ENCODE measurements around the gene DPM2. TPM values are rescaled to one million over a fixed set of nuclear protein-coding genes. Genes with fewer than 3 reads are reported as not detected.

Gene DPM2
- total and polyA plus RNA-seq, 12 donors: 7.2 to 31.1 (median 12.7) TPM

DNA sequence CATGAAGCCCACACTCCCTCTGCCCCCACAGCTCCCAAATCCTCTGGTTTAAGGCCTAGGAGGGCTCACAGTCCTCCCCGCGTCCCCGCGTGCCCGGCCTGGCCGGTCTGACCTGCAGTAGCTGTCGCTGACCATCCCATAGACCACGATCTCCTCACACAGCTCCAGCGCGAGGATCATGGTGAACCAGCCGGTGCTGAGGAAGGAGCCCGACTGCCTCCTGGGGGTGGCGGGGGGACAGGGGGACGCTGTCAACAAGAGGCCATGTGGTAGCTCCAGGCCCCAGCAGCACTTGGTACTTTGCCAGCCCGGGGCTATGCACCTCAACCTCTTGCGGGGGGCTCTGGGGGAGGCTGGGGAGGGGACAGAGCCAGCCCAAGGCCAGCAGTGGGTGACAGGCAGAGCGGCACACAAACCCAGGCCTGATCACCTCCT is 27.8 kb downstream of the DPM2 start:
- Histone ChIP-seq H3K4me3 (no peak overlapping the region), H3K4me1 (peaks cover 6 to 32% (median 26%) of the 10 kb centered on the region in 9 donors), H3K36me3 (peaks cover 0 to 70% (median 23%) of the 10 kb centered on the region in 9 donors), H3K9me3 (no peaks in the 10 kb centered on the region), H3K27ac (no peak overlapping the region), H3K27me3 (no peaks in the 10 kb centered on the region)
- intact Hi-C loops (cut with DNase I): loop anchor here in 3 of 10 donors (5.0 to 10.0 kb wide), 3 partner anchors 105 to 125 kb away; partner anchors contain the start of genes CDK9 (in 1 of the 3) and FPGS (in 1 of the 3)
- WGBS, 2 donors: 89 to 94% methylated on average over 17 of the region's 17 CpGs
- TF ChIP-seq, protein P1, sequence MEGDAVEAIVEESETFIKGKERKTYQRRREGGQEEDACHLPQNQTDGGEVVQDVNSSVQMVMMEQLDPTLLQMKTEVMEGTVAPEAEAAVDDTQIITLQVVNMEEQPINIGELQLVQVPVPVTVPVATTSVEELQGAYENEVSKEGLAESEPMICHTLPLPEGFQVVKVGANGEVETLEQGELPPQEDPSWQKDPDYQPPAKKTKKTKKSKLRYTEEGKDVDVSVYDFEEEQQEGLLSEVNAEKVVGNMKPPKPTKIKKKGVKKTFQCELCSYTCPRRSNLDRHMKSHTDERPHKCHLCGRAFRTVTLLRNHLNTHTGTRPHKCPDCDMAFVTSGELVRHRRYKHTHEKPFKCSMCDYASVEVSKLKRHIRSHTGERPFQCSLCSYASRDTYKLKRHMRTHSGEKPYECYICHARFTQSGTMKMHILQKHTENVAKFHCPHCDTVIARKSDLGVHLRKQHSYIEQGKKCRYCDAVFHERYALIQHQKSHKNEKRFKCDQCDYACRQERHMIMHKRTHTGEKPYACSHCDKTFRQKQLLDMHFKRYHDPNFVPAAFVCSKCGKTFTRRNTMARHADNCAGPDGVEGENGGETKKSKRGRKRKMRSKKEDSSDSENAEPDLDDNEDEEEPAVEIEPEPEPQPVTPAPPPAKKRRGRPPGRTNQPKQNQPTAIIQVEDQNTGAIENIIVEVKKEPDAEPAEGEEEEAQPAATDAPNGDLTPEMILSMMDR (IDR thresholded peaks at IDR 0.05): no peak
- DNase-seq (no peak), ATAC-seq (no peak)

- Histone ChIP-seq H3K36me3 (peaks cover 0 to 60% (median 23%) of the 10 kb centered on the region in 9 donors), H3K27me3 (no peaks in the 10 kb centered on the region), H3K27ac (no peak overlapping the region), H3K4me3 (no peak overlapping the region), H3K9me3 (no peaks in the 10 kb centered on the region), H3K4me1 (peaks cover 18 to 44% (median 37%) of the 10 kb centered on the region in 9 donors)
- TF ChIP-seq, protein P1 (IDR thresholded peaks at IDR 0.05): no peak
- 95 to 96% methylated on average over 10 of the region's 10 CpGs for WGBS, 2 donors
- ATAC-seq (no peak), DNase-seq (no peak)
- intact Hi-C loops (cut with DNase I): no loop called here
Observed at GRCh38 chr9:127908660-127908926, 29.1 kb downstream of the DPM2 start.

DNA sequence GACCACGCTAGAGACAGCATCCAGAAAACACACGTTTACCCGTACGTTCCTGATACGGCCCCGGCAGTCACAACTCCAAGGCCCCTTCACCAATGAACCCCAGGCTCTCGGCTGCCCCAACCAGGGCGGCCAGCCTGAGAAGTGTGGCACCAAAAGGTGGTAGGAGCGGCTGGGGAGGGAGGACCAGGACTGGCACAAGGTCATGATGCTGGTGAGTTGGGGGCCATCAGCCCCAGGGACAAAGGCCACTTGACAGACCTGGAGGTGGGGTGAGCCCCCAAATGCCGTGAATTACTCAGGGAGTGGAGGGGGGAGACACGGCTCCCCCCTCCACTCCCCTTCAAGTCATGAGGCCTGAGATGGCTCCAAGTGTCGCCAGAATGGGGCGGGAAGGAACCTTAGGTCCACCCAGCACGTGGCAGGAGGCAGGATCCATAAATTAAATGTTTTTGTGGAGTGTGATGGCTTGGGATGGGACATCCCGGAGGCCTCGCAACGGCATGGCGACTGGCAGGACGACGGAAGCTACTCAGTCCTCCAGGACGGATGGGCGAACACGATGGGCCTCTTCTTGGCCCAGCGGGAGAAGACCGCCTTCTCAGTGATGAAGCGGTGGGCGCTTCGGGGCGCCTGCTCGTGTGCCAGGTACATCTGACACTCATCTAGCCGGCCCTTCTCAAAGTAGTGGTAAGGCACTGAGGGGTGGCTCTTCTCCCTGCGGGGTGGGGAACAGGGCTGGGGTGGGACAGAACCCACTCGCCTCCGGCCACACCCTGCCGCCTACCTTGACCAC is 29.6 kb downstream of the DPM2 start:
- DNase-seq: no peak

GRCh38 chr9:127905788-127906191 is 31.9 kb downstream of the DPM2 start:
- ATAC-seq (no peak), DNase-seq (no peak)
- Histone ChIP-seq H3K27ac (peak overlapping the region in 8 of 10 donors; percentile 30 to 89 (median 84)), H3K36me3 (peaks cover 0 to 32% (median 14%) of the 10 kb centered on the region in 9 donors), H3K9me3 (no peaks in the 10 kb centered on the region), H3K4me3 (peak overlapping the region in 1 of 10 donors; percentile 46), H3K4me1 (peaks cover 19 to 56% (median 43%) of the 10 kb centered on the region in 9 donors), H3K27me3 (no peaks in the 10 kb centered on the region)
- WGBS, 2 donors: 85 to 87% methylated on average over 12 of the region's 12 CpGs
- TF ChIP-seq, protein P1 (IDR thresholded peaks at IDR 0.05): no peak
- intact Hi-C loops (cut with DNase I): no loop called here

More for the DNA sequence above, 29.6 kb downstream of the DPM2 start:
- TF ChIP-seq, protein P1 (IDR thresholded peaks at IDR 0.05): no peak
- no peak for ATAC-seq
- intact Hi-C loops (cut with DNase I): no loop called here
- 87 to 93% methylated on average over 34 to 35 of the region's 35 CpGs for WGBS, 2 donors
- no peak overlapping the region for H3K4me3 ChIP-seq
- H3K27ac ChIP-seq: no peak overlapping the region
- H3K4me1 ChIP-seq: peaks cover 19 to 49% (median 42%) of the 10 kb centered on the region in 9 donors
- peaks cover 0 to 54% (median 23%) of the 10 kb centered on the region in 9 donors for H3K36me3 ChIP-seq
- H3K27me3 ChIP-seq: no peaks in the 10 kb centered on the region
- H3K9me3 ChIP-seq: no peaks in the 10 kb centered on the region

All from heart right ventricle (tissue), 16 donors.